Muscle layer of duodenum (tissue), 2 donors: ENCODE measurements around the gene RNASE13.

Source experiments
- H3K27ac ChIP-seq: one replicate; pipeline ENCODE4 v1.7.0; 2013; ENCODE audit warnings: mild to moderate bottlenecking, low read length
- H3K27me3 ChIP-seq: one replicate; pipeline ENCODE4 v1.7.0; 2013; ENCODE audit warnings: low read depth, mild to moderate bottlenecking, control low read depth, low read length
- H3K36me3 ChIP-seq, 2 donors: one replicate each; pipeline ENCODE4 v1.7.0; 2013; ENCODE audit warnings: low read length in 2 of 2, control low read depth in 1 of 2, mild to moderate bottlenecking in 1 of 2; ENCODE audit not compliant: insufficient read depth in 2 of 2, control insufficient read depth in 1 of 2
- H3K4me1 ChIP-seq, 2 donors: one replicate each; pipeline ENCODE4 v1.7.0; 2013; ENCODE audit warnings: low read length in 2 of 2, mild to moderate bottlenecking in 2 of 2, control low read depth in 1 of 2, moderate library complexity in 1 of 2; ENCODE audit not compliant: insufficient read depth in 2 of 2, control insufficient read depth in 1 of 2
- H3K4me3 ChIP-seq, 2 donors: one replicate each; pipeline ENCODE4 v1.7.0; 2013; ENCODE audit warnings: low read length in 2 of 2, low read depth in 1 of 2, mild to moderate bottlenecking in 1 of 2
- H3K9me3 ChIP-seq, 2 donors: one replicate each; pipeline ENCODE4 v1.7.0; 2013; ENCODE audit warnings: low read length in 2 of 2, control low read depth in 1 of 2, mild to moderate bottlenecking in 1 of 2; ENCODE audit not compliant: control insufficient read depth in 1 of 2
- donor health status: healthy.

Gene RNASE13

GRCh38 chr14:21025371-21026273 is 9.0 kb downstream of the RNASE13 start:
- H3K9me3 ChIP-seq = no peaks in the 10 kb centered on the region
- H3K27me3 ChIP-seq = no peaks in the 10 kb centered on the region
- peak overlapping the region; percentile 70 to 76 for H3K4me3 ChIP-seq
- peaks cover 0 to 9% of the 10 kb centered on the region in 2 donors for H3K36me3 ChIP-seq
- H3K27ac ChIP-seq = peak overlapping the region; percentile 39
- peaks cover 4 to 36% of the 10 kb centered on the region in 2 donors for H3K4me1 ChIP-seq

GRCh38 chr14:21024585-21025370 is 9.8 kb downstream of the RNASE13 start, which contains the start of gene NDRG2:
Gene NDRG2 (minus strand): TSS chr14:21025061. CDS start chr14:21023315, 1,746 bp downstream.
- peaks cover 4 to 36% of the 10 kb centered on the region in 2 donors for H3K4me1 ChIP-seq
- H3K27me3 ChIP-seq = no peaks in the 10 kb centered on the region
- H3K9me3 ChIP-seq = no peaks in the 10 kb centered on the region
- H3K27ac ChIP-seq = peak within 1 kb of the TSS; percentile 67
- peak within 1 kb of the TSS; percentile 76 to 79 for H3K4me3 ChIP-seq
- peaks cover 4 to 14% of the 10 kb centered on the region in 2 donors for H3K36me3 ChIP-seq

- Histone ChIP-seq H3K27me3 (no peaks in the 10 kb centered on the region), H3K9me3 (no peaks in the 10 kb centered on the region), H3K4me1 (peaks cover 4 to 36% of the 10 kb centered on the region in 2 donors), H3K27ac (peak overlapping the region; percentile 67), H3K36me3 (peaks cover 11 to 22% of the 10 kb centered on the region in 2 donors), H3K4me3 (peak overlapping the region; percentile 76 to 79)
These were observed 10.6 kb downstream of the RNASE13 start for GRCh38 chr14:21023817-21024584.

- peaks cover 4 to 37% of the 10 kb centered on the region in 2 donors for H3K4me1 ChIP-seq
- peaks cover 20 to 30% of the 10 kb centered on the region in 2 donors for H3K36me3 ChIP-seq
- H3K27ac ChIP-seq = peak overlapping the region; percentile 30
- H3K9me3 ChIP-seq = no peaks in the 10 kb centered on the region
- H3K27me3 ChIP-seq = no peaks in the 10 kb centered on the region
- H3K4me3 ChIP-seq = peak overlapping the region; percentile 76 to 79
These were observed 11.4 kb downstream of the RNASE13 start for GRCh38 chr14:21023174-21023573.

- Histone ChIP-seq H3K27ac (no peak overlapping the region), H3K4me1 (peaks cover 4 to 41% of the 10 kb centered on the region in 2 donors), H3K36me3 (peaks cover 25 to 32% of the 10 kb centered on the region in 2 donors), H3K9me3 (no peaks in the 10 kb centered on the region), H3K27me3 (no peaks in the 10 kb centered on the region), H3K4me3 (peak overlapping the region; percentile 76 to 79)
These were observed 11.9 kb downstream of the RNASE13 start for GRCh38 chr14:21022686-21023085.

- H3K9me3 ChIP-seq = no peaks in the 10 kb centered on the region
- peaks cover 4 to 33% of the 10 kb centered on the region in 2 donors for H3K4me1 ChIP-seq
- no peaks in the 10 kb centered on the region for H3K27me3 ChIP-seq
- H3K4me3 ChIP-seq = no peak overlapping the region
- peaks cover 33 to 39% of the 10 kb centered on the region in 2 donors for H3K36me3 ChIP-seq
- no peak overlapping the region for H3K27ac ChIP-seq
These were observed 13.5 kb downstream of the RNASE13 start for GRCh38 chr14:21020977-21021545.

- H3K27ac ChIP-seq = no peak overlapping the region
- H3K36me3 ChIP-seq = peaks cover 33 to 39% of the 10 kb centered on the region in 2 donors
- H3K4me1 ChIP-seq = peaks cover 4 to 34% of the 10 kb centered on the region in 2 donors
- H3K4me3 ChIP-seq = no peak overlapping the region
- H3K27me3 ChIP-seq = no peaks in the 10 kb centered on the region
- H3K9me3 ChIP-seq = no peaks in the 10 kb centered on the region
These were observed 15.2 kb downstream of the RNASE13 start for GRCh38 chr14:21019366-21019765.

GRCh38 chr14:21018781-21019180 is 15.8 kb downstream of the RNASE13 start:
- Histone ChIP-seq H3K4me1 (peaks cover 4 to 28% of the 10 kb centered on the region in 2 donors), H3K27me3 (no peaks in the 10 kb centered on the region), H3K4me3 (no peak overlapping the region), H3K36me3 (peaks cover 33 to 39% of the 10 kb centered on the region in 2 donors), H3K9me3 (no peaks in the 10 kb centered on the region), H3K27ac (no peak overlapping the region)

- no peak overlapping the region for H3K27ac ChIP-seq
- peaks cover 33 to 39% of the 10 kb centered on the region in 2 donors for H3K36me3 ChIP-seq
- H3K4me1 ChIP-seq = peaks cover 4 to 23% of the 10 kb centered on the region in 2 donors
- no peaks in the 10 kb centered on the region for H3K27me3 ChIP-seq
- H3K4me3 ChIP-seq = no peak overlapping the region
- no peaks in the 10 kb centered on the region for H3K9me3 ChIP-seq
These were observed 16.3 kb downstream of the RNASE13 start for GRCh38 chr14:21018286-21018685.

GRCh38 chr14:21017528-21018245 is 16.9 kb downstream of the RNASE13 start:
- H3K4me3 ChIP-seq = no peak overlapping the region

More at GRCh38 chr14:21017528-21018245, 16.9 kb downstream of the RNASE13 start:
- H3K27me3 ChIP-seq = no peaks in the 10 kb centered on the region
- peaks cover 0 to 21% of the 10 kb centered on the region in 2 donors for H3K4me1 ChIP-seq
- H3K27ac ChIP-seq = no peak overlapping the region
- no peaks in the 10 kb centered on the region for H3K9me3 ChIP-seq
- peaks cover 33 to 39% of the 10 kb centered on the region in 2 donors for H3K36me3 ChIP-seq
